Measurements from ENCODE around the gene SEZ6L2. TPM values are rescaled to one million over a fixed set of nuclear protein-coding genes. Genes with fewer than 3 reads are reported as not detected.

SEZ6L2 gene
- total and polyA plus RNA-seq, 2 of the 13 experiments (the other 11 are each of a cell fraction or from before 2014, with no cell fraction given) = 14.9 to 16.9 TPM

DNA sequence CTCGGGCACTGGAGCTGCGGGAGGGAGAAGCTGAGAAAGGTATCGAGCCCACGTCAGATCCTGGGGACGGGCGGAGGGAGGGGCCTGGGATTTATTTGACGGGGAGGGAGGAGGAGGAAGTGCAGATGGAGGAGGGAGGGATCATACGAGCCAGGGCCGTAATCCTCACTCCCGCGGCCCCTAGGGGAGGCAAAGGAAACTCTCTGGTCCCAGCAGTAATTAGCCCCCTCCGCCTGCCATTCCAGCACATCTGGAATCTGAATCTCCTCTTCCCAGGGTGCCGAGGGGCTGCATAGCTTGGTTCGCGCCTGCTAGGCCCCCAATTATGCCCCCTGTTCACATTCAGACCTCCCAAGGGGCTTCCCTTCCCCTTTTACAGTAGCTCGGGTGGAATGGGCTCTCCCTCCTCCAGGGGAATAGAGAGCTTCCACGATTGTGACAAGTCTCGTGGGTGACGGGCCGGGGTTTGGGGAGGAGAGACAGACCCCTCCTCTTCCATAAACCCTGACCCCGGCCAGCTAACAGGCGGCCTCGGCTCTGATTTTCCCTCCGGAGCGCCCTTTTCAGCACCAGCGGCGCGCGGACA lies at the start of gene SEZ6L2 (continued):
- no peak; the same call in none of the 2 replicates for TF ChIP-seq NKX3-1 (CRISPR knock-in tag; IDR thresholded peaks at IDR 0.05)
- peak; percentile 26; the same call in 1 of the 2 replicates for TF ChIP-seq ZNF614 (CRISPR knock-in tag; IDR thresholded peaks at IDR 0.05; ENCODE audit: borderline replicate concordance)
- no peak for TF ChIP-seq JUND (CRISPR knock-in tag; IDR thresholded peaks at IDR 0.05)
- TF ChIP-seq ZNF124 (CRISPR knock-in tag; IDR thresholded peaks at IDR 0.05) = peak; percentile 95
- 0 out of 2 replicates have a peak, but pooled peaks have one; percentile 68 for TF ChIP-seq PHF21A (CRISPR knock-in tag; IDR thresholded peaks at IDR 0.05)
- TF ChIP-seq ZNF570 (CRISPR knock-in tag; IDR thresholded peaks at IDR 0.05; ENCODE audit: borderline replicate concordance) = no peak
- no peak; the same call in 1 of the 2 replicates for TF ChIP-seq ZBTB3 (CRISPR knock-in tag; IDR thresholded peaks at IDR 0.05; ENCODE audit: borderline replicate concordance, low read depth)
- TF ChIP-seq, protein P1, sequence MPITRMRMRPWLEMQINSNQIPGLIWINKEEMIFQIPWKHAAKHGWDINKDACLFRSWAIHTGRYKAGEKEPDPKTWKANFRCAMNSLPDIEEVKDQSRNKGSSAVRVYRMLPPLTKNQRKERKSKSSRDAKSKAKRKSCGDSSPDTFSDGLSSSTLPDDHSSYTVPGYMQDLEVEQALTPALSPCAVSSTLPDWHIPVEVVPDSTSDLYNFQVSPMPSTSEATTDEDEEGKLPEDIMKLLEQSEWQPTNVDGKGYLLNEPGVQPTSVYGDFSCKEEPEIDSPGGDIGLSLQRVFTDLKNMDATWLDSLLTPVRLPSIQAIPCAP (CRISPR knock-in tag; IDR thresholded peaks at IDR 0.05; ENCODE audit: low read depth) = no peak
- TF ChIP-seq ZNF431 (CRISPR knock-in tag; IDR thresholded peaks at IDR 0.05; ENCODE audit: borderline replicate concordance, low read depth) = no peak; the same call in 1 of the 2 replicates
- TF ChIP-seq ELF1 (CRISPR knock-in tag; IDR thresholded peaks at IDR 0.05) = no peak
- TF ChIP-seq IKZF5 (CRISPR knock-in tag; IDR thresholded peaks at IDR 0.05) = peak; percentile 87
- no peak for TF ChIP-seq ZNF841 (CRISPR knock-in tag; IDR thresholded peaks at IDR 0.05; ENCODE audit: borderline replicate concordance)
- no peak for TF ChIP-seq CEBPB (IDR thresholded peaks at IDR 0.05; ENCODE audit: borderline replicate concordance, low read depth, low read length)
- no peak for TF ChIP-seq CBX1 (IDR thresholded peaks at IDR 0.05; ENCODE audit: low read depth)
- TF ChIP-seq ETV6 (CRISPR knock-in tag; conservative IDR thresholded peaks at IDR 0.05) = peak; percentile 97
- TF ChIP-seq ZFAT (CRISPR knock-in tag; conservative IDR thresholded peaks at IDR 0.05) = no peak; the same call in 1 of the 2 replicates
- TF ChIP-seq HHEX (CRISPR knock-in tag; IDR thresholded peaks at IDR 0.05) = no peak
- TF ChIP-seq GMEB2 (CRISPR knock-in tag; IDR thresholded peaks at IDR 0.05; ENCODE audit: low read depth) = no peak
- TF ChIP-seq, protein P2, sequence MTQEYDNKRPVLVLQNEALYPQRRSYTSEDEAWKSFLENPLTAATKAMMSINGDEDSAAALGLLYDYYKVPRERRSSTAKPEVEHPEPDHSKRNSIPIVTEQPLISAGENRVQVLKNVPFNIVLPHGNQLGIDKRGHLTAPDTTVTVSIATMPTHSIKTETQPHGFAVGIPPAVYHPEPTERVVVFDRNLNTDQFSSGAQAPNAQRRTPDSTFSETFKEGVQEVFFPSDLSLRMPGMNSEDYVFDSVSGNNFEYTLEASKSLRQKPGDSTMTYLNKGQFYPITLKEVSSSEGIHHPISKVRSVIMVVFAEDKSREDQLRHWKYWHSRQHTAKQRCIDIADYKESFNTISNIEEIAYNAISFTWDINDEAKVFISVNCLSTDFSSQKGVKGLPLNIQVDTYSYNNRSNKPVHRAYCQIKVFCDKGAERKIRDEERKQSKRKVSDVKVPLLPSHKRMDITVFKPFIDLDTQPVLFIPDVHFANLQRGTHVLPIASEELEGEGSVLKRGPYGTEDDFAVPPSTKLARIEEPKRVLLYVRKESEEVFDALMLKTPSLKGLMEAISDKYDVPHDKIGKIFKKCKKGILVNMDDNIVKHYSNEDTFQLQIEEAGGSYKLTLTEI (CRISPR knock-in tag; conservative IDR thresholded peaks at IDR 0.05) = no peak
- TF ChIP-seq SKI (IDR thresholded peaks at IDR 0.05; ENCODE audit: partially characterized antibody) = no peak
- TF ChIP-seq ZNF274 (CRISPR knock-in tag; IDR thresholded peaks at IDR 0.05) = 0 out of 2 replicates have a peak, but pooled peaks have one; percentile 20
- TF ChIP-seq, protein P3, sequence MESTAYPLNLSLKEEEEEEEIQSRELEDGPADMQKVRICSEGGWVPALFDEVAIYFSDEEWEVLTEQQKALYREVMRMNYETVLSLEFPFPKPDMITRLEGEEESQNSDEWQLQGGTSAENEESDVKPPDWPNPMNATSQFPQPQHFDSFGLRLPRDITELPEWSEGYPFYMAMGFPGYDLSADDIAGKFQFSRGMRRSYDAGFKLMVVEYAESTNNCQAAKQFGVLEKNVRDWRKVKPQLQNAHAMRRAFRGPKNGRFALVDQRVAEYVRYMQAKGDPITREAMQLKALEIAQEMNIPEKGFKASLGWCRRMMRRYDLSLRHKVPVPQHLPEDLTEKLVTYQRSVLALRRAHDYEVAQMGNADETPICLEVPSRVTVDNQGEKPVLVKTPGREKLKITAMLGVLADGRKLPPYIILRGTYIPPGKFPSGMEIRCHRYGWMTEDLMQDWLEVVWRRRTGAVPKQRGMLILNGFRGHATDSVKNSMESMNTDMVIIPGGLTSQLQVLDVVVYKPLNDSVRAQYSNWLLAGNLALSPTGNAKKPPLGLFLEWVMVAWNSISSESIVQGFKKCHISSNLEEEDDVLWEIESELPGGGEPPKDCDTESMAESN (CRISPR knock-in tag; conservative IDR thresholded peaks at IDR 0.05) = 0 out of 2 replicates have a peak, but pooled peaks have one; percentile 95
- TF ChIP-seq ZNF598 (CRISPR knock-in tag; IDR thresholded peaks at IDR 0.05; ENCODE audit: borderline replicate concordance) = no peak

Measured in HepG2 (cell line).